Left lung (tissue), 10 donors: ENCODE results near the gene CHADL. TPM values are rescaled to one million over a fixed set of nuclear protein-coding genes. Genes with fewer than 3 reads are reported as not detected.

ENCODE experiments used
- ATAC-seq: fragments of 200-7000 bp; cut with Tn5 transposase; one replicate; pipeline ENCODE4 v1.9.1; 2020; ENCODE audit warnings: moderate library complexity
- DNase-seq, 4 donors: peaks; one replicate each; pipeline ENCODE4 v3.0.0-alpha.2; 2013 to 2020
- H3K27ac ChIP-seq, 2 donors: fragments of 200-600 bp; sonication (generic) in 1 of 2; one replicate each; pipeline versions ENCODE4 v1.5.0 to v1.8.0; 2020 to 2021
- H3K27me3 ChIP-seq, 2 donors: fragments of 200-600 bp; sonication (generic) in 1 of 2; one replicate each; pipeline versions ENCODE4 v1.5.0 to v1.8.0; 2020 to 2021
- H3K36me3 ChIP-seq, 2 donors: fragments of 200-600 bp; sonication (generic) in 1 of 2; one replicate each; pipeline versions ENCODE4 v1.5.0 to v1.8.0; 2020 to 2021
- H3K4me1 ChIP-seq, 2 donors: fragments of 200-600 bp; one replicate each; pipeline ENCODE4 v1.8.0; 2021
- H3K4me3 ChIP-seq, 2 donors: fragments of 200-600 bp; sonication (generic) in 1 of 2; one replicate each; pipeline versions ENCODE4 v1.5.0 to v1.8.0; 2020 to 2021; ENCODE audit warnings: mild to moderate bottlenecking in 1 of 2
- H3K9me3 ChIP-seq, 2 donors: fragments of 200-600 bp; sonication (generic) in 1 of 2; one replicate each; pipeline versions ENCODE4 v1.5.0 to v1.8.0; 2020 to 2021
- intact Hi-C, 2 donors: fragments of 100-400 bp; cut with DNase I; formaldehyde crosslinking; loops; one replicate each; pipeline versions ENCODE4 v1.11.2 to v1.14.2; 2022
- polyA plus RNA-seq, 6 donors: library from polyadenylated mRNA; unstranded; fragments of 120-200 nt; gene quantifications; one replicate each; pipeline ENCODE4 v1.2.1, GENCODE V29; 2013; ENCODE audit not compliant: insufficient read length in 6 of 6
- total RNA-seq, 2 donors: library from RNA; stranded (reverse); fragmentation: NEBNext Ultra II Directional; extraction: Animal tissue kit (Norgen Biotek cat#: 25700); gene quantifications; one replicate each; pipeline ENCODE4 v1.2.1, GENCODE V29; 2021
- TF ChIP-seq, protein P1 (sequence below), 2 donors: fragments of 200-600 bp; sonication (generic) in 1 of 2; IDR thresholded peaks; one replicate each; pipeline versions ENCODE4 v1.5.0 to v1.8.0; 2021; ENCODE audit warnings: antibody characterized with exemption in 2 of 2
- donor health status: DM: no; HTN: yes; CAD: no.
- donor health status: DM: no; HTN: no; CAD: no.

Gene CHADL
- total and polyA plus RNA-seq, 8 donors, result 2.1 to 6.2 (median 2.6) TPM

- intact Hi-C loops, result no loop called here
- TF ChIP-seq, protein P1, sequence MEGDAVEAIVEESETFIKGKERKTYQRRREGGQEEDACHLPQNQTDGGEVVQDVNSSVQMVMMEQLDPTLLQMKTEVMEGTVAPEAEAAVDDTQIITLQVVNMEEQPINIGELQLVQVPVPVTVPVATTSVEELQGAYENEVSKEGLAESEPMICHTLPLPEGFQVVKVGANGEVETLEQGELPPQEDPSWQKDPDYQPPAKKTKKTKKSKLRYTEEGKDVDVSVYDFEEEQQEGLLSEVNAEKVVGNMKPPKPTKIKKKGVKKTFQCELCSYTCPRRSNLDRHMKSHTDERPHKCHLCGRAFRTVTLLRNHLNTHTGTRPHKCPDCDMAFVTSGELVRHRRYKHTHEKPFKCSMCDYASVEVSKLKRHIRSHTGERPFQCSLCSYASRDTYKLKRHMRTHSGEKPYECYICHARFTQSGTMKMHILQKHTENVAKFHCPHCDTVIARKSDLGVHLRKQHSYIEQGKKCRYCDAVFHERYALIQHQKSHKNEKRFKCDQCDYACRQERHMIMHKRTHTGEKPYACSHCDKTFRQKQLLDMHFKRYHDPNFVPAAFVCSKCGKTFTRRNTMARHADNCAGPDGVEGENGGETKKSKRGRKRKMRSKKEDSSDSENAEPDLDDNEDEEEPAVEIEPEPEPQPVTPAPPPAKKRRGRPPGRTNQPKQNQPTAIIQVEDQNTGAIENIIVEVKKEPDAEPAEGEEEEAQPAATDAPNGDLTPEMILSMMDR (IDR thresholded peaks at IDR 0.05), result no peak
- H3K36me3 ChIP-seq, result peaks cover 0 to 96% of the 10 kb centered on the region in 2 donors
These were observed 8.7 kb upstream of the CHADL start for GRCh38 chr22:41249442-41249841.

DNA sequence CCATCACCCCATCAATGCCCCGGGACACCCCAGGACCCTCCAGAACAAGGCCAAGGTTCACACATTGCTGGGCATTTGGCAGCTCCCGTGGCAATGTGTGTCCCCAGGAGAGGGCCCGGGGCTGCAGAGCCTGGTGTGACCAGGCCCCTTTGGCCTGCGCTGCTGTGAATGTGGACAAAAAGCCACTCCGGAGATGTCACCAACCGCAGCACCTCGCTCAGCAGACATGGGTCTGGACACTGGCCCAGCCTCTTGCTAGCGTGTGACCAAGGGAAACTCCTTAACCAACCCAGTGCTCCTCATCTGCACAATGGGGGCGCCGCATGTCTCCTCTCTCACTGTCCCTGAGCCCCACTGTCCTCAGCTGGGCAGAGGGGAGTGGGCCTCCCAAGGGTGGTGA is 8.0 kb upstream of the CHADL start:
- TF ChIP-seq, protein P1 (IDR thresholded peaks at IDR 0.05), result no peak
- no peak overlapping the region for H3K4me3 ChIP-seq
- H3K36me3 ChIP-seq, result peaks cover 0 to 90% of the 10 kb centered on the region in 2 donors
- no peaks in the 10 kb centered on the region for H3K9me3 ChIP-seq
- intact Hi-C loops, result no loop called here
- ATAC-seq (no peak), DNase-seq (no peak)
- H3K27ac ChIP-seq, result no peak overlapping the region
- no peaks in the 10 kb centered on the region for H3K4me1 ChIP-seq
- H3K27me3 ChIP-seq, result no peaks in the 10 kb centered on the region

More at GRCh38 chr22:41249442-41249841, 8.7 kb upstream of the CHADL start:
- DNase-seq (no peak), ATAC-seq (no peak)
- Histone ChIP-seq H3K4me3 (no peak overlapping the region), H3K27me3 (no peaks in the 10 kb centered on the region), H3K27ac (no peak overlapping the region), H3K4me1 (no peaks in the 10 kb centered on the region), H3K9me3 (no peaks in the 10 kb centered on the region)

- TF ChIP-seq, protein P1 (IDR thresholded peaks at IDR 0.05), result no peak
- Histone ChIP-seq H3K27me3 (no peaks in the 10 kb centered on the region), H3K4me3 (no peak overlapping the region), H3K9me3 (no peaks in the 10 kb centered on the region), H3K27ac (no peak overlapping the region), H3K4me1 (no peaks in the 10 kb centered on the region), H3K36me3 (peaks cover 0 to 85% of the 10 kb centered on the region in 2 donors)
- DNase-seq (no peak), ATAC-seq (no peak)
- intact Hi-C loops, result no loop called here
These were observed 7.6 kb upstream of the CHADL start for GRCh38 chr22:41248314-41248713.

DNA sequence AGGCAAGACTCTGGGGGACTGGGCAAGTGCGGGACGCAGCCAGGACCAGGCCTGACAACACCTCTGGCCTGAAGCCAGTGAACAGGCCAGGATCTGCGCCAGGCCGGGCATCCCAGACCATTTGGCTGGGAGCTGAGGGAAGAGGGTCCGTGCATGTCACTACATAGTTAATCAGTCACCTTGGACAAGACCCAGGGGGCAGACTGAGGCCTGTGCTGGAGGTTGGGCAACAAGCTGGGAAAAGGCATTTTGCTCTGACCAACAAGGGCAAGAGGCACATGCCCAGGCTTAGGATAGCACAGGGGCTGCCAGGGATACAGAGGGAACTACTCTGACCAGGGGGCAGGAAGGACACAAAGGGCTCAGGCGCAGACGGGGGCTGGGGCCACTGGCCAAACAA is 7.0 kb upstream of the CHADL start:
- intact Hi-C loops, result no loop called here
- no peak overlapping the region for H3K27ac ChIP-seq
- no peak overlapping the region for H3K4me3 ChIP-seq
- DNase-seq (no peak), ATAC-seq (no peak)
- TF ChIP-seq, protein P1 (IDR thresholded peaks at IDR 0.05), result no peak
- no peaks in the 10 kb centered on the region for H3K4me1 ChIP-seq
- no peaks in the 10 kb centered on the region for H3K27me3 ChIP-seq
- H3K36me3 ChIP-seq, result peaks cover 0 to 79% of the 10 kb centered on the region in 2 donors
- H3K9me3 ChIP-seq, result no peaks in the 10 kb centered on the region

GRCh38 chr22:41245917-41246499 is 5.3 kb upstream of the CHADL start:
- DNase-seq, result no peak
- TF ChIP-seq, protein P1 (IDR thresholded peaks at IDR 0.05), result no peak
- Histone ChIP-seq H3K27me3 (no peaks in the 10 kb centered on the region), H3K36me3 (peaks cover 0 to 62% of the 10 kb centered on the region in 2 donors), H3K27ac (no peak overlapping the region), H3K4me1 (no peaks in the 10 kb centered on the region), H3K4me3 (no peak overlapping the region), H3K9me3 (no peaks in the 10 kb centered on the region)
- intact Hi-C loops, result no loop called here
- ATAC-seq, result no peak
